HG03064 (cell line): ENCODE measurements around the gene CELA2A.
"Not testable (repeated sequence)": the region's sequence is repeated elsewhere in the genome, so short reads cannot be mapped to it uniquely, and the experiment has no call there.

Experiments used
- ATAC-seq: cut with Tn5 transposase; IDR thresholded peaks from one replicate; pipeline ENCODE4 v1.9.1; 2021; ENCODE audit warnings: low read depth; ENCODE audit not compliant: unreplicated experiment

Gene CELA2A

GRCh38 chr1:15489052-15489736 is 32.7 kb downstream of the CELA2A start:
- ATAC-seq, result no peak

GRCh38 chr1:15491010-15491409 is 34.5 kb downstream of the CELA2A start:
- ATAC-seq, result not testable (repeated sequence)

- ATAC-seq, result no peak
These were observed 36.1 kb downstream of the CELA2A start for GRCh38 chr1:15492596-15492995.

- ATAC-seq, result no peak
These were observed 37.4 kb downstream of the CELA2A start for GRCh38 chr1:15493869-15494390.

GRCh38 chr1:15500184-15501178 is 43.9 kb downstream of the CELA2A start:
- ATAC-seq, result no peak

- ATAC-seq, result no peak
These were observed 44.9 kb downstream of the CELA2A start for GRCh38 chr1:15501208-15502032.

GRCh38 chr1:15504436-15504835 is 47.9 kb downstream of the CELA2A start:
- no peak for ATAC-seq

- no peak for ATAC-seq
These were observed 50.3 kb downstream of the CELA2A start for GRCh38 chr1:15506831-15507230.

- ATAC-seq, result no peak
These were observed 50.7 kb downstream of the CELA2A start for GRCh38 chr1:15507278-15507677.

GRCh38 chr1:15508700-15509487 is 52.4 kb downstream of the CELA2A start:
- no peak for ATAC-seq

GRCh38 chr1:15509586-15509985 is 53.1 kb downstream of the CELA2A start:
- no peak for ATAC-seq

GRCh38 chr1:15510611-15511405 is 54.3 kb downstream of the CELA2A start:
- ATAC-seq, result no peak

GRCh38 chr1:15513192-15513591 is 56.7 kb downstream of the CELA2A start:
- no peak for ATAC-seq

- ATAC-seq, result no peak
These were observed 57.4 kb downstream of the CELA2A start for GRCh38 chr1:15513919-15514318.

GRCh38 chr1:15514557-15514956 is 58.0 kb downstream of the CELA2A start:
- not testable (repeated sequence) for ATAC-seq

GRCh38 chr1:15515022-15515663 is 58.6 kb downstream of the CELA2A start:
- ATAC-seq, result no peak

- no peak for ATAC-seq
These were observed 63.1 kb downstream of the CELA2A start for GRCh38 chr1:15519625-15520024.

- not testable (repeated sequence) for ATAC-seq
These were observed 64.8 kb downstream of the CELA2A start for GRCh38 chr1:15521206-15521906.
